DOHH2 (cell line): Measurements from ENCODE around the gene TTR.

Source experiments
- H3F3A ChIP-seq: fragments of 200-600 bp; sonication (generic), shearing (Covaris generic); 2 replicates; pipeline ENCODE4 v1.6.0; 2016; ENCODE audit warnings: antibody characterized with exemption, mild to moderate bottlenecking; ENCODE audit not compliant: control insufficient read depth, insufficient read depth
- H3K27ac ChIP-seq: fragments of 200-600 bp; sonication (generic); 2 replicates; pipeline ENCODE4 v1.5.1; 2014; ENCODE audit warnings: low read depth, mild to moderate bottlenecking, low read length, moderate library complexity
- H3K27me3 ChIP-seq: fragments of 200-600 bp; sonication (generic); 2 replicates; pipeline ENCODE4 v1.6.1; 2014; ENCODE audit warnings: mild to moderate bottlenecking, low read length, mixed read lengths; ENCODE audit not compliant: control insufficient read depth
- H3K36me3 ChIP-seq: fragments of 200-600 bp; sonication (generic); 2 replicates; pipeline ENCODE4 v1.6.1; 2014; ENCODE audit warnings: mild to moderate bottlenecking, low read length, moderate library complexity, mixed read lengths; ENCODE audit not compliant: control insufficient read depth
- H3K4me1 ChIP-seq: fragments of 200-600 bp; sonication (generic); 2 replicates; pipeline ENCODE4 v1.6.1; 2014; ENCODE audit warnings: mild to moderate bottlenecking, low read length, mixed read lengths; ENCODE audit not compliant: control insufficient read depth
- H3K4me2 ChIP-seq: fragments of 200-600 bp; sonication (generic); 2 replicates; pipeline ENCODE4 v1.6.0; 2014; ENCODE audit warnings: mild to moderate bottlenecking, low read length, moderate library complexity
- H3K4me3 ChIP-seq: fragments of 200-600 bp; sonication (generic); 2 replicates; pipeline ENCODE4 v1.5.1; 2014; ENCODE audit warnings: mild to moderate bottlenecking, low read length, mixed read lengths
- H3K79me2 ChIP-seq: fragments of 200-600 bp; sonication (generic); 2 replicates; pipeline ENCODE4 v1.6.1; 2014; ENCODE audit warnings: mild to moderate bottlenecking, low read length, mixed read lengths; ENCODE audit not compliant: control insufficient read depth
- H3K9me2 ChIP-seq: fragments of 200-600 bp; sonication (generic); replicated peaks from 2 replicates; pipeline ENCODE4 v1.6.1; 2014; ENCODE audit warnings: mild to moderate bottlenecking, low read length, mixed read lengths; ENCODE audit not compliant: control insufficient read depth
- H3K9me3 ChIP-seq: fragments of 200-600 bp; sonication (generic); 2 replicates; pipeline ENCODE4 v1.6.1; 2014; ENCODE audit warnings: antibody characterized with exemption, low read length, mixed read lengths; ENCODE audit not compliant: control insufficient read depth, insufficient read depth
- H4K20me1 ChIP-seq: fragments of 200-600 bp; sonication (generic); 2 replicates; pipeline ENCODE4 v1.6.0; 2014; ENCODE audit warnings: low read depth, mild to moderate bottlenecking, antibody characterized with exemption, low read length, moderate library complexity; ENCODE audit not compliant: control insufficient read depth, insufficient read depth
- CTCF ChIP-seq: fragments of 200-600 bp; sonication (generic); IDR thresholded peaks from one replicate; pipeline ENCODE4 v1.5.1; 2014; ENCODE audit warnings: antibody characterized with exemption, mild to moderate bottlenecking, low read depth, low read length; ENCODE audit not compliant: poor library complexity, severe bottlenecking
- EZH2phosphoT487 ChIP-seq: fragments of 200-600 bp; sonication (generic); IDR thresholded peaks from 2 replicates; pipeline ENCODE4 v1.6.1; 2017; ENCODE audit warnings: borderline replicate concordance, mild to moderate bottlenecking, antibody characterized with exemption, low read length, moderate library complexity, mixed read lengths

Gene TTR

GRCh38 chr18:31577195-31577594 lies 14.5 kb upstream of the TTR start:
- Histone ChIP-seq H3K4me3 (no peak overlapping the region), H3F3A (no peaks in the 10 kb centered on the region), H3K4me1 (peaks cover 16% of the 10 kb centered on the region), H3K9me3 (no peaks in the 10 kb centered on the region), H3K79me2 (no peaks in the 10 kb centered on the region), H3K36me3 (no peaks in the 10 kb centered on the region), H3K27ac (no peak overlapping the region), H3K9me2 (no peaks in the 10 kb centered on the region), H4K20me1 (no peaks in the 10 kb centered on the region), H3K27me3 (no peaks in the 10 kb centered on the region), H3K4me2 (no peak overlapping the region)
- TF ChIP-seq EZH2phosphoT487 (no peak), CTCF (no peak)

- Histone ChIP-seq H3K79me2 (no peaks in the 10 kb centered on the region), H3K9me2 (no peaks in the 10 kb centered on the region), H4K20me1 (no peaks in the 10 kb centered on the region), H3K4me3 (no peak overlapping the region), H3K27me3 (no peaks in the 10 kb centered on the region), H3K36me3 (no peaks in the 10 kb centered on the region), H3K4me2 (no peak overlapping the region), H3K9me3 (no peaks in the 10 kb centered on the region), H3F3A (no peaks in the 10 kb centered on the region), H3K27ac (no peak overlapping the region), H3K4me1 (peaks cover 16% of the 10 kb centered on the region)
- TF ChIP-seq CTCF = no peak
- TF ChIP-seq EZH2phosphoT487 = no peak
Observed at GRCh38 chr18:31578126-31578525, 13.6 kb upstream of the TTR start.

GRCh38 chr18:31579375-31579774 lies 12.3 kb upstream of the TTR start:
- Histone ChIP-seq H3K4me1 (peaks cover 16% of the 10 kb centered on the region), H3K9me2 (no peaks in the 10 kb centered on the region), H3K27me3 (no peaks in the 10 kb centered on the region), H3K4me3 (no peak overlapping the region), H3F3A (no peaks in the 10 kb centered on the region), H3K79me2 (no peaks in the 10 kb centered on the region), H3K9me3 (no peaks in the 10 kb centered on the region), H3K4me2 (no peak overlapping the region), H3K27ac (no peak overlapping the region), H4K20me1 (no peaks in the 10 kb centered on the region), H3K36me3 (no peaks in the 10 kb centered on the region)
- TF ChIP-seq CTCF = no peak
- no peak for TF ChIP-seq EZH2phosphoT487
